HL-60 (cell line): ENCODE results near the gene BHMT.

Source experiments
- DNase-seq, 2 experiments: peaks; one replicate each; pipeline ENCODE4 v3.0.0-alpha.2; 2010 to 2020; ENCODE audit warnings: low read depth in 1 of 2, low spot score in 1 of 2
- H3K27ac ChIP-seq: fragments of 250-450 bp; sonication (Bioruptor Pico); replicated peaks from 2 replicates; pipeline ENCODE4 v1.5.1; 2020; ENCODE audit warnings: mild to moderate bottlenecking, moderate library complexity
- H3K27me3 ChIP-seq: fragments of 250-450 bp; sonication (Bioruptor Pico); 2 replicates; pipeline ENCODE4 v1.5.1; 2021; ENCODE audit warnings: mild to moderate bottlenecking, moderate library complexity; ENCODE audit not compliant: insufficient read depth, poor library complexity, severe bottlenecking
- H3K4me3 ChIP-seq: replicated peaks from 2 replicates; pipeline ENCODE4 v1.5.1; 2011; ENCODE audit warnings: mild to moderate bottlenecking, control low read depth, low read length; ENCODE audit not compliant: insufficient read depth
- GABPA ChIP-seq: IDR thresholded peaks from 2 replicates; pipeline ENCODE4 v1.6.1; 2012; ENCODE audit warnings: low read depth
- POLR2AphosphoS5 ChIP-seq: IDR thresholded peaks from 2 replicates; pipeline ENCODE4 v1.6.1; 2012; ENCODE audit warnings: low read depth
- SPI1 ChIP-seq: IDR thresholded peaks from 2 replicates; pipeline ENCODE4 v1.6.1; 2012; ENCODE audit warnings: low read depth, mild to moderate bottlenecking, borderline replicate concordance
- TF ChIP-seq, protein P1 (sequence below): IDR thresholded peaks from 2 replicates; pipeline ENCODE4 v1.6.1; 2012; ENCODE audit warnings: low read depth; ENCODE audit not compliant: insufficient replicate concordance
- TF ChIP-seq, protein P2 (sequence below): IDR thresholded peaks from one replicate; pipeline ENCODE4 v1.5.1; 2011; ENCODE audit warnings: low read length, control low read depth, inconsistent platforms; ENCODE audit not compliant: insufficient read depth

The BHMT gene

DNA sequence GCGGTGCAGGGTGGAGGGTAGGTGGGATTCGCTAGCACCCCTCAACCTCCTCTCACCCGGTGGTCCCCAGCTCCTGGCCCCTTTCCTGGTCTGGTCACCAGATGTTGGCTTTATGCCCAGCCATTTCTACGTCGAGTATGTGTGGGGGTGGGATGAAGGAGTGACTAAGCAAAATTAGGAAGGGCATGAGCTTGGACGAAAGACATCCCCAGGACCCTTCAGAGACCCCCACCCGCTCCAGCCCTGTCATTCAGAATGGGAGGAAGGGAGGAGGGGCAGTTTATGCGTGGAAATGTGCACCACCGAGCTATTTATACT is 41.3 kb upstream of the BHMT start:
- no peaks in the 10 kb centered on the region for H3K27me3 ChIP-seq
- no peak overlapping the region for H3K27ac ChIP-seq
- no peak overlapping the region for H3K4me3 ChIP-seq
- TF ChIP-seq SPI1 (no peak), POLR2AphosphoS5 (no peak), GABPA (no peak)
- TF ChIP-seq, protein P1, sequence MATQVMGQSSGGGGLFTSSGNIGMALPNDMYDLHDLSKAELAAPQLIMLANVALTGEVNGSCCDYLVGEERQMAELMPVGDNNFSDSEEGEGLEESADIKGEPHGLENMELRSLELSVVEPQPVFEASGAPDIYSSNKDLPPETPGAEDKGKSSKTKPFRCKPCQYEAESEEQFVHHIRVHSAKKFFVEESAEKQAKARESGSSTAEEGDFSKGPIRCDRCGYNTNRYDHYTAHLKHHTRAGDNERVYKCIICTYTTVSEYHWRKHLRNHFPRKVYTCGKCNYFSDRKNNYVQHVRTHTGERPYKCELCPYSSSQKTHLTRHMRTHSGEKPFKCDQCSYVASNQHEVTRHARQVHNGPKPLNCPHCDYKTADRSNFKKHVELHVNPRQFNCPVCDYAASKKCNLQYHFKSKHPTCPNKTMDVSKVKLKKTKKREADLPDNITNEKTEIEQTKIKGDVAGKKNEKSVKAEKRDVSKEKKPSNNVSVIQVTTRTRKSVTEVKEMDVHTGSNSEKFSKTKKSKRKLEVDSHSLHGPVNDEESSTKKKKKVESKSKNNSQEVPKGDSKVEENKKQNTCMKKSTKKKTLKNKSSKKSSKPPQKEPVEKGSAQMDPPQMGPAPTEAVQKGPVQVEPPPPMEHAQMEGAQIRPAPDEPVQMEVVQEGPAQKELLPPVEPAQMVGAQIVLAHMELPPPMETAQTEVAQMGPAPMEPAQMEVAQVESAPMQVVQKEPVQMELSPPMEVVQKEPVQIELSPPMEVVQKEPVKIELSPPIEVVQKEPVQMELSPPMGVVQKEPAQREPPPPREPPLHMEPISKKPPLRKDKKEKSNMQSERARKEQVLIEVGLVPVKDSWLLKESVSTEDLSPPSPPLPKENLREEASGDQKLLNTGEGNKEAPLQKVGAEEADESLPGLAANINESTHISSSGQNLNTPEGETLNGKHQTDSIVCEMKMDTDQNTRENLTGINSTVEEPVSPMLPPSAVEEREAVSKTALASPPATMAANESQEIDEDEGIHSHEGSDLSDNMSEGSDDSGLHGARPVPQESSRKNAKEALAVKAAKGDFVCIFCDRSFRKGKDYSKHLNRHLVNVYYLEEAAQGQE: no peak
- TF ChIP-seq, protein P2, sequence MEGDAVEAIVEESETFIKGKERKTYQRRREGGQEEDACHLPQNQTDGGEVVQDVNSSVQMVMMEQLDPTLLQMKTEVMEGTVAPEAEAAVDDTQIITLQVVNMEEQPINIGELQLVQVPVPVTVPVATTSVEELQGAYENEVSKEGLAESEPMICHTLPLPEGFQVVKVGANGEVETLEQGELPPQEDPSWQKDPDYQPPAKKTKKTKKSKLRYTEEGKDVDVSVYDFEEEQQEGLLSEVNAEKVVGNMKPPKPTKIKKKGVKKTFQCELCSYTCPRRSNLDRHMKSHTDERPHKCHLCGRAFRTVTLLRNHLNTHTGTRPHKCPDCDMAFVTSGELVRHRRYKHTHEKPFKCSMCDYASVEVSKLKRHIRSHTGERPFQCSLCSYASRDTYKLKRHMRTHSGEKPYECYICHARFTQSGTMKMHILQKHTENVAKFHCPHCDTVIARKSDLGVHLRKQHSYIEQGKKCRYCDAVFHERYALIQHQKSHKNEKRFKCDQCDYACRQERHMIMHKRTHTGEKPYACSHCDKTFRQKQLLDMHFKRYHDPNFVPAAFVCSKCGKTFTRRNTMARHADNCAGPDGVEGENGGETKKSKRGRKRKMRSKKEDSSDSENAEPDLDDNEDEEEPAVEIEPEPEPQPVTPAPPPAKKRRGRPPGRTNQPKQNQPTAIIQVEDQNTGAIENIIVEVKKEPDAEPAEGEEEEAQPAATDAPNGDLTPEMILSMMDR: no peak
- DNase-seq: no peak

DNA sequence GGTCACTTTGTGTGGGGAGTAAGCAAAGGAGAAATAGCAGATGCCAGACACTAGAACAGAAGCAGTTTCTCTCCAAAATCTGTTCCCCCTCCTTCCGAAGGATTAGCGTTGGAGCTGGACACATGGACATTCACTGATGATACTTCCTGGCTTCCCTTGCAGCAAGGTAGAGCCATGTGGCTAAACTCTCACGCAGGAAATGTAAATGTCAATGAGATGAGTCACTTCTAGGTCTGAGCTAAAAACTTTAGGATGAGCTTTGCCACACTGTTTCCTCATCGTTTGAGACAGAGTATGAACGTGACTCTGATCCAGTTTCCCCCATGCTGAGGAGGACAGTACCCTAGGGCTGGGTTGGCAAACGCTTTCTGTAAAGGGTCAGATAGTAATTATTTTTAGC is 37.0 kb upstream of the BHMT start:
- H3K27ac ChIP-seq: no peak overlapping the region
- TF ChIP-seq GABPA (no peak), SPI1 (no peak), POLR2AphosphoS5 (no peak)
- TF ChIP-seq, protein P1: no peak
- TF ChIP-seq, protein P2: no peak
- DNase-seq: no peak
- H3K27me3 ChIP-seq: no peaks in the 10 kb centered on the region
- H3K4me3 ChIP-seq: no peak overlapping the region

DNA sequence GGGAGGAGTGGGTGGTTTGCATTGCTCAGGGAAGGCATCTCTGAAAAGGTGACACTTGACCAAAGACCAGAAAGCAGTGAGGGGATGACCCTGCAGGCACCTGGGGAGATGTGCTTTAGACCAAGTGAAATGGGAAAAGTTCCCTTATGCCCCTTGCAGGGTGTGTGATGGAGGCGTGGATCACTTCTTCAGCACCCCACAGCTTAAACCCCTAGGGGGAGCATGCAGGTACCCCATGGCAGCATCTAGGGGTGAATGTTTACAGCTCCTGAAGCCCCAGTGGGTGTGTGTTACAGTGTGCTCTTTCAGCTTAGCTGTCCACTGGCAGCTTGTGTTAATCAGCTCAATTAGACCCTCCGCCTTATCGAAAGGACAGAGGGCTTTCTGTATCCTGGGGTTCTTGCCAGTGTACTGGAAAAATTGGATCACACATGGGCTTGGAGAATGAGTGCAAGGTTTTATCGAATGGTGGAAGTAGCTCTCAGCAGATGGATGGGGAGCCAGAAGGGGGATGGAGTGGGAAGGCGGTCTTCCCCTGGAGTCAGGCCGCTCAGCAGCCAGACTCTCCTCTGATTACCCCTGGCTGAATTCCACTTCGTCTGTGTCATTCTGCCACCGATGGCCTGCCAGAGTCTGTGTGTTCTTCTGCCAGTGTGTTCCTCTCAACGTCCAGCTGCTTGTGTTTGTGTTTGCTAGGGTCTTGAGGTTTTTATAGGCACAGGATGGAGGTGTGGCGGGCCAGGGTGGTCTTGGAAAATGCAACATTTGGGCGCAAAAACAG is 35.8 kb upstream of the BHMT start:
- DNase-seq: no peak
- Histone ChIP-seq H3K4me3 (no peak overlapping the region), H3K27ac (no peak overlapping the region), H3K27me3 (no peaks in the 10 kb centered on the region)
- TF ChIP-seq POLR2AphosphoS5 (no peak), SPI1 (no peak), GABPA (no peak)
- TF ChIP-seq, protein P1: no peak
- TF ChIP-seq, protein P2: no peak
